Vagina (tissue), 2 donors: Measurements from ENCODE around the gene AKR1D1.

Experiments
- POLR2A ChIP-seq, 2 donors: fragments of 450-650 bp; IDR thresholded peaks; one replicate each; pipeline ENCODE4 v1.6.1; 2017; ENCODE audit warnings: antibody characterized with exemption in 2 of 2, mild to moderate bottlenecking in 2 of 2, moderate library complexity in 2 of 2
- POLR2AphosphoS5 ChIP-seq, 2 donors: sonication (generic); formaldehyde crosslinking; IDR thresholded peaks; one replicate each; pipeline ENCODE4 v1.9.0; 2017; ENCODE audit warnings: antibody characterized with exemption in 2 of 2, mild to moderate bottlenecking in 2 of 2, low read depth in 1 of 2; ENCODE audit not compliant: insufficient read depth in 1 of 2
- TF ChIP-seq, protein P1 (sequence below), 3 experiments: fragments of 450-650 bp in 2 of 3; fragments of 200-600 bp in 1 of 3; sonication (generic) in 1 of 3; IDR thresholded peaks; one replicate each; pipeline ENCODE4 v1.5.1; 2017 to 2019; ENCODE audit warnings: antibody characterized with exemption in 3 of 3, mild to moderate bottlenecking in 2 of 3, moderate library complexity in 2 of 3

DNA sequence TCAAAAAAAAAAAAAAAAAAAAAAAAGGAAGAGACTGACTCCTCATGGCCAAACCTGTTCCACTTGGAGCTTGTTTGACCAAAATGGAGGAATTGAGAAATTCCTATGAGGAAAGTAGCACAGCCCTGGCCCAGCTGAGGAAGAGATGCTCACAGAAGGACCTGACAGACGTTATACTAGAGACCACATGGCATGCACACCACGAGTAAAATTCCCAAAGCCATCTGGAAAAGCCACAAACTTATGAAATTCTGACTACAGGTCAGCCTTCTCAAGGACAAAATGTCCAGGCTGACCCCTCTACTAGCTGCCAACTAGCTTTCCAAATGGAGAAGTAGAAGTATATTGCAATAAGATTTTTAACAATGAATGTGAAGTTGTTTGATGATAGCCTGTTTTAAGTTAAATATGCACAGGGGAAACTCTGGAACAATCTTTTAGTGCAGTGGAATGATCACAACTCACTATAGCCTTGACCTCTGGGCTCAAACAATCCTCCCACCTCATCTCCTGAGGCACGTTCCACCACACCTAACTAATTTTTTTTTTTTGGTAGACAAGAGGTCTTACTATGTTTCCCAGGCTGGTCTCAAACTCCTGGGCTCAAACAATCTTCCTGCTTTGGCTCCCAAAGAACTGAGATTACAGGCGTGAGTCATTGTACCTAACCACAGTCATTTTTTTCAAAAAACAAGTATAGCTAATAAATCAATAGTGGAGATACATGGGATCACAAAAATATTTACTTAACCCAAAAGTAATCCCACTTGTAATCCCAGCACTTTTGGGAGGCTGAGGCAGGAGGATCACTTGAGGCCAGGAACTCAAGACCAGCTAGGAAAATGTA, 75.7 kb downstream of the AKR1D1 start:
- TF ChIP-seq, protein P1, sequence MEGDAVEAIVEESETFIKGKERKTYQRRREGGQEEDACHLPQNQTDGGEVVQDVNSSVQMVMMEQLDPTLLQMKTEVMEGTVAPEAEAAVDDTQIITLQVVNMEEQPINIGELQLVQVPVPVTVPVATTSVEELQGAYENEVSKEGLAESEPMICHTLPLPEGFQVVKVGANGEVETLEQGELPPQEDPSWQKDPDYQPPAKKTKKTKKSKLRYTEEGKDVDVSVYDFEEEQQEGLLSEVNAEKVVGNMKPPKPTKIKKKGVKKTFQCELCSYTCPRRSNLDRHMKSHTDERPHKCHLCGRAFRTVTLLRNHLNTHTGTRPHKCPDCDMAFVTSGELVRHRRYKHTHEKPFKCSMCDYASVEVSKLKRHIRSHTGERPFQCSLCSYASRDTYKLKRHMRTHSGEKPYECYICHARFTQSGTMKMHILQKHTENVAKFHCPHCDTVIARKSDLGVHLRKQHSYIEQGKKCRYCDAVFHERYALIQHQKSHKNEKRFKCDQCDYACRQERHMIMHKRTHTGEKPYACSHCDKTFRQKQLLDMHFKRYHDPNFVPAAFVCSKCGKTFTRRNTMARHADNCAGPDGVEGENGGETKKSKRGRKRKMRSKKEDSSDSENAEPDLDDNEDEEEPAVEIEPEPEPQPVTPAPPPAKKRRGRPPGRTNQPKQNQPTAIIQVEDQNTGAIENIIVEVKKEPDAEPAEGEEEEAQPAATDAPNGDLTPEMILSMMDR (IDR thresholded peaks at IDR 0.05), result no peak
- TF ChIP-seq POLR2A (IDR thresholded peaks at IDR 0.05) (no peak), POLR2AphosphoS5 (IDR thresholded peaks at IDR 0.05; ENCODE audit: insufficient read depth in 1 of 2, low read depth in 1 of 2) (no peak)
